Skeletal muscle satellite cell (primary cell): Measurements from ENCODE around the gene NCS1.

Source experiments
- H3K27me3 ChIP-seq: 2 replicates; pipeline ENCODE4 v1.7.0; 2013; ENCODE audit warnings: low read length; ENCODE audit not compliant: control insufficient read depth, insufficient read depth
- H3K36me3 ChIP-seq: 2 replicates; pipeline ENCODE4 v1.7.0; 2013; ENCODE audit warnings: mild to moderate bottlenecking, control low read depth, low read length; ENCODE audit not compliant: insufficient read depth
- H3K4me1 ChIP-seq: 2 replicates; pipeline ENCODE4 v1.7.0; 2013; ENCODE audit warnings: low read length; ENCODE audit not compliant: control insufficient read depth, insufficient read depth
- H3K4me2 ChIP-seq: 2 replicates; pipeline ENCODE4 v1.7.0; 2013; ENCODE audit warnings: mild to moderate bottlenecking, low read length
- H3K4me3 ChIP-seq: 2 replicates; pipeline ENCODE4 v1.7.0; 2013; ENCODE audit warnings: low read length
- H3K9ac ChIP-seq: 2 replicates; pipeline ENCODE4 v1.7.0; 2013; ENCODE audit warnings: mild to moderate bottlenecking, low read depth, low read length, moderate library complexity
- H3K9me3 ChIP-seq: replicated peaks from 2 replicates; pipeline ENCODE4 v1.7.0; 2013; ENCODE audit warnings: mild to moderate bottlenecking, control low read depth, low read length

NCS1 gene

DNA sequence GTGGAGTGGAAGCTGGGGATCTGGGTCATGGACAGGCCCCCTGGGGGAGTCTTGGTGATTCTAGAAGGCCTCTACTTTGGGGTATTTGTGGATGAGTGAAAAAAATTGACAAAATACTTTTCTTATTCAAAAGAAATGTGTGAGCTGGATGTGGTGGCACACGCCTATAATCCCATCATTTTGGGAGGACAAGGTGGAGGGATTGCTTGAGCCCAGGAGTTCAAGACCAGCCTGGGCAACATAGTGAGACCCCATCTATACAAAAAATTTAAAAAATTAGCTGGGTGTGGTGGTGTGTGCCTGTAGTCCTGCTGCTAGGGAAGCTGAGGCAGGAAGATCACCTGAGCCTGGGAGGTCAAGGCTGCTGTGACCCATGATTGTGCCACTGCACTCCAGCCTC, 6.6 kb upstream of the NCS1 start:
- Histone ChIP-seq H3K27me3 (no peaks in the 10 kb centered on the region), H3K9me3 (no peaks in the 10 kb centered on the region), H3K9ac (no peak overlapping the region), H3K4me3 (no peak overlapping the region), H3K4me1 (no peaks in the 10 kb centered on the region), H3K4me2 (no peak overlapping the region), H3K36me3 (no peaks in the 10 kb centered on the region)

- Histone ChIP-seq H3K4me2 (no peak overlapping the region), H3K27me3 (no peaks in the 10 kb centered on the region), H3K9me3 (no peaks in the 10 kb centered on the region), H3K4me1 (peaks cover under 1% of the 10 kb centered on the region), H3K4me3 (no peak overlapping the region), H3K36me3 (no peaks in the 10 kb centered on the region), H3K9ac (no peak overlapping the region)
These were observed 5.8 kb upstream of the NCS1 start for GRCh38 chr9:130166399-130166798.

GRCh38 chr9:130167927-130168326, 4.3 kb upstream of the NCS1 start:
- Histone ChIP-seq H3K4me2 (no peak overlapping the region), H3K36me3 (no peaks in the 10 kb centered on the region), H3K9me3 (no peaks in the 10 kb centered on the region), H3K27me3 (no peaks in the 10 kb centered on the region), H3K4me1 (peaks cover 5% of the 10 kb centered on the region), H3K9ac (no peak overlapping the region), H3K4me3 (no peak overlapping the region)

GRCh38 chr9:130171226-130172148, 717 bp upstream of the NCS1 start:
- peak overlapping the region; percentile 89 for H3K4me2 ChIP-seq
- H3K9ac ChIP-seq, result peak overlapping the region; percentile 67
- H3K4me3 ChIP-seq, result peak overlapping the region; percentile 69
- peaks cover 3% of the 10 kb centered on the region for H3K36me3 ChIP-seq
- no peaks in the 10 kb centered on the region for H3K9me3 ChIP-seq
- no peaks in the 10 kb centered on the region for H3K27me3 ChIP-seq
- H3K4me1 ChIP-seq, result peaks cover 17% of the 10 kb centered on the region

DNA sequence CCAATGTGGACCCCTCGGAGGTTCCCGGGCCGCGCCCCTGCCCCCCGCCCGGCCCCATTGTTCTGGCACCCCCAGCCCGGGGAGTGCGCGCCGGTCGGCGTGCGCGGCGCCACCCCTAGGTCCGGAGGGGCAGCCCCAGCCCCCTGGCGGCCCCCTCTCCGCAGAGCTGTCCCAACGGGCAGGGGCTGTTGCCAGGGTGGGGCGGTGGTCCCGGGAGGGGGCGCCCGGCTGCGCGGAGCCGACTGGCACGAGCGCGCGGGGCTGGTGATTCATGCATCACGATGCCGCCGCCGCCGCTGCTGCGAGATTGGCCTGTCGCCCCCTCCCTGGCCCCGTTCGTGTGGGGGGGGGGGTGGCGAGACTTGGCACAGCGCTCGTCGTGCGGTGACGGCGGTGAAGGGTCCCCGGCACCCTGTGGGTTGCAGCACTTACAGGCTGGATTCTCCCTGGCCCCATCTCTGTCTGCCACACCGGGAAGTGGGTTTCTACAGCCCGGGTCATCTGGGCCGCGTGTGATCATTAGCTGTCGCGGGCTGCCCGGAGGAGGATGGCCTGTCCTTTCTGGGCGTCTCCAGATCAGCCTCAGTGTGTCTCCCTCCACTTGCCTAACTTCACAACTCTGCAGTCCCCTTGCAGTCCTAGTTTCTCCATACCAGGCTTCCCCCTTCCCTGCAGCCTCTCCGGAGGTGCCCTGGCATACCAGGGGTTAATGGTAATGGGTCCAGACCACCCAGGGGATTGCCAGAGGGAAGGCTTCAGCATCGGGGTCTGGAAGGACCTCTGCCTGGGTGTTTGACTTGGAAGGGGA, 858 bp downstream of the NCS1 start:
- Histone ChIP-seq H3K9me3 (no peaks in the 10 kb centered on the region), H3K4me2 (peak overlapping the region; percentile 97), H3K9ac (peak overlapping the region; percentile 82), H3K27me3 (no peaks in the 10 kb centered on the region), H3K4me3 (peak overlapping the region; percentile 79), H3K36me3 (peaks cover 4% of the 10 kb centered on the region), H3K4me1 (peaks cover 17% of the 10 kb centered on the region)

DNA sequence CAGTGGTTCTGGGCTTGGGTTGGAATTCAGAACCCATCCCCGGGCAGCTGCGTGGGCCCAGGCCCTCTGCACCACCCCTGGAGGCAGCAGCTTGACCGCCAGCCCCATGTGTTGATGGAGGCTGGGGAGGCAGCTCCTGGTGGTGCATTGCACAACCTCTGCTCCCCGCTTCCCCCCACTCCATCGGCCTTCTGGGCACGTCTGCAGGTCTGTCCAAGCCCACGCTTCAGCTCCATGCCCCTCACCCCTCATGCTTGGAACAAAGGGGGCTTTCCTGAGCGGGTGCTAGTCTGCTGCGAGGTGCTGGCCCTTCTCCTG, 1.4 kb downstream of the NCS1 start:
- Histone ChIP-seq H3K36me3 (peaks cover 4% of the 10 kb centered on the region), H3K4me2 (peak overlapping the region; percentile 97), H3K4me3 (peak overlapping the region; percentile 79), H3K9ac (peak overlapping the region; percentile 82), H3K9me3 (no peaks in the 10 kb centered on the region), H3K4me1 (peaks cover 21% of the 10 kb centered on the region), H3K27me3 (no peaks in the 10 kb centered on the region)

DNA sequence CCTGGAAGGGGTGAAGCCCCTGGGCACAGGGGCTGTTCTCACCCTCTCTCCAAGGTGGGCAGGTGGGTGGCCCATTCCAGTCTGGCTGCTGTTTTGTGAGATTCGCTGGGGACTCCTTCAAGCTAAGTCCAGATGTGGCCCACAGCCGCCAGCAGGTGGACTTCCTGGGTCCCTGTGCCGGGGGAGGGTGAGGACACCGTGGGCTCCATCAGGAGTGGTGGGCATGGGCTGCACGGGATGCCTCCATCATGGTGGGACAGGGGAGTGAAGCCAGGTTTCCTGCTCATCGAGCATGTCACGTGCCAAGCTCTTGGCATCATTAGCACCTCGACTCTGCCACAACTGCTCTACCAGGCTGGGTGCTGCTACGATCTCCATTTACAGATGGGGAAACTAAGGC, 1.8 kb downstream of the NCS1 start:
- H3K4me3 ChIP-seq, result peak overlapping the region; percentile 79
- no peak overlapping the region for H3K9ac ChIP-seq
- peak overlapping the region; percentile 97 for H3K4me2 ChIP-seq
- no peaks in the 10 kb centered on the region for H3K9me3 ChIP-seq
- peaks cover 4% of the 10 kb centered on the region for H3K36me3 ChIP-seq
- H3K27me3 ChIP-seq, result no peaks in the 10 kb centered on the region
- H3K4me1 ChIP-seq, result peaks cover 21% of the 10 kb centered on the region

DNA sequence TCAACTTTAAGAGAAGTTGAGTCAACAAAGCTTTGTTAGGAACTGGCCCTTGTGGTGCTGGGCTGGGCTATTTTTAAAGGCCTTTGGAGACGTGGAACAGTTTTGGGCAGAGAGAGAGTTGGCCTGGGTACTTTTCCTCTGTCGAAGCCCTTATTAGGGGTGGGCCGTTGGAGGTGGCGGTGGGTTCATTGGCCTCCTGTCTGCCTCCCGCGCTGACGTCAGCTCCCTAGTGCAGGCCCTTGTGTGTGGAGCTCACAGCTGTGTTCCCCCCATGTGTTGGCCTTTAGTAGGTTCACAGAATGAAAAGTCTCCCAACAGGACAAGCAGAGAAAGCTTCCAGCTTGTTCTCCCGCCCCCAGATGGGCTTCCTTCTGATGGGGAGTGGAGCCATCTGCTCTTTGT, 2.7 kb downstream of the NCS1 start:
- Histone ChIP-seq H3K4me1 (peaks cover 27% of the 10 kb centered on the region), H3K4me3 (no peak overlapping the region), H3K27me3 (no peaks in the 10 kb centered on the region), H3K9me3 (no peaks in the 10 kb centered on the region), H3K36me3 (peaks cover 8% of the 10 kb centered on the region), H3K9ac (no peak overlapping the region), H3K4me2 (no peak overlapping the region)

DNA sequence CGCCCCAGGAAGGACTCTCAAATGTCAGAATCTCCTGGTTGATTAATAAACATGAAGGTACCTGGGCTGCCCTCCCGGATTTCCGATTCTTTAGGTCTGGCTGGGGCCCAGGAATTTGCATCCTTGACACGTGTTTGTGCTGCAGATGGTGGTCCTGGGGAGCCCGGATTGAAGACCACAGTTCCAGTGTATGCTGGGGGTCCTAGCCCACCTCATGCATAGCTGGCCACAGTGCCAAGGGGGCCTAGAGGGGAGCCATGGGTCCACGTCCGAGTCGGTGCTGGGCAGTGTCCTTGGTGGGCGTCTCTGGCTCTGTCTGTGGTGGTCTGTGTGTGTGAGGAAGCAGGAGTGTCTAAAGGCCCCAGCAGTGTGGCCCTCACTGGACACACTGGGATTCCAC, 3.2 kb downstream of the NCS1 start:
- Histone ChIP-seq H3K4me3 (no peak overlapping the region), H3K36me3 (peaks cover 9% of the 10 kb centered on the region), H3K4me1 (peaks cover 27% of the 10 kb centered on the region), H3K27me3 (no peaks in the 10 kb centered on the region), H3K9me3 (no peaks in the 10 kb centered on the region), H3K9ac (no peak overlapping the region), H3K4me2 (no peak overlapping the region)

DNA sequence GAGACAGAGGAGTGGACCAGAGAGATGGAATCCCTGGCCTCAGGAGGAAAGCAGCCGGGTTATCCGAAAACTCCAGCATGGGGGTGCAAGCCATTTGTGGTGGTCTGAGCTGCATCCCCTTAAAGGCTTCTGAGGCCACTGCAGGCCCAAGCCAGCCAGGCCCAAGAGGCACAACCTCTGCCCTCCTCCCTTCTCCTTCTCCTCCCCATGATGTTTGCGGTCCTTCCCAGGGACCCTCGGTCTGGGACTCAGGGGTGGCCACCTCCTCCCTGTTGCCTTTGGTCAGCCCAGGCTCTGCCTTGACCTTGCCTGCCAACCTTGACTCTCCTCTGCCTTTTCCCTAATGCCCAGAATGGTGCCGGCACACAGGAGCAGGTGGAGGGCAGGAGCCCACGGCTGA, 4.6 kb downstream of the NCS1 start:
- H3K9ac ChIP-seq, result no peak overlapping the region
- no peaks in the 10 kb centered on the region for H3K27me3 ChIP-seq
- H3K4me2 ChIP-seq, result no peak overlapping the region
- H3K36me3 ChIP-seq, result peaks cover 12% of the 10 kb centered on the region
- H3K4me1 ChIP-seq, result peaks cover 23% of the 10 kb centered on the region
- no peak overlapping the region for H3K4me3 ChIP-seq
- no peaks in the 10 kb centered on the region for H3K9me3 ChIP-seq

DNA sequence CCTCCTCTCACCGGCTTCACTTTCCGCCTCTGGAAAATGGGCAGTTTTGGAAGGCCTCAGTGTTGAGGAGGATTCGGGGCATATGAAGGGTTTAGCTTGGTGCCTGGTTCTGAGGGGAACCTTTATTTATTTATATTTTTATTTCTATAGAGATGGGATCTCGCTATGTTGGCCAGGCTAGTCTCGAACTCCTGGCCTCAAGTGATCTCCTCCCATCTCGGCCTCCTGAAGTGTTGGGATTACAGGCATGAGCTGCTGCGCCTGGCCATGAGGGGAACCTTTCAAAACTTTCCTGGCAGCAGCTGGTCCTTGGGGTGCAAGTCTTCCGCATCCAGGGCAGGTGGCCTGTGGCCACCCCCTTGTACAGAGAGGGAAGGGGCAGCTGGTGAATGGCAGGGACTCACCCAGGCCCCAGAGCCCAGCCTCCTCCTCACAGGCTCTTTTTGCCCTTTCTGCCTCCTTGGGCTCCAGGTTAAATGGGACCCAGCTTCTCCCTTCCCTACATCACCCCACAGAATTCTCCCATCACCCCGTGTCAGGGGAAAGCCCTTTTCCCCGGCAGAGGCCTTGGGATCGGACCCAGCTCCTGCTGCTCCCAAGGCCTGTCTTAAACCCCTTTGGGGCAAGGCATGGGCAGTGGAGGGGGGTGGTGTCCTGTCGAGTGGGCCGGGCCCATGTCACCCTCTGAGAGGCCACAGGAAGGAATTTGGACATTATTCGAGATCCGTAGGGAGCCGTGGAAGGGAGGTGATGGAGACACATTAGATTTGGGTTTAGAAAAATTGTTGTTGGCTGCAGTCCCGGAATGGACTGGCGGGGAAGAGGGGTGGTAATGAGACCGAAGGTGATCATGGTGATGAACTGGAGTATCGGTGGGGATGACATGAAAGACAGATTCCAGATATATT, 5.9 kb downstream of the NCS1 start:
- H3K36me3 ChIP-seq, result peaks cover 15% of the 10 kb centered on the region
- no peak overlapping the region for H3K4me2 ChIP-seq
- H3K27me3 ChIP-seq, result no peaks in the 10 kb centered on the region
- H3K9ac ChIP-seq, result no peak overlapping the region
- H3K4me3 ChIP-seq, result no peak overlapping the region
- H3K9me3 ChIP-seq, result no peaks in the 10 kb centered on the region
- H3K4me1 ChIP-seq, result peaks cover 28% of the 10 kb centered on the region
